Activated CD4-positive, alpha-beta T cell treated with anti-CD3 and anti-CD28 coated beads, Interleukin-2, amount 50 U/mL, for 4 hours (primary cell): ENCODE measurements around the gene NCKAP1.
"Not testable (repeated sequence)": the region's sequence is repeated elsewhere in the genome, so short reads cannot be mapped to it uniquely, and the experiment has no call there.

ENCODE experiments used
- DNase-seq, 2 experiments: peaks; one replicate each; pipeline ENCODE4 v3.0.0-alpha.2; 2020

The NCKAP1 gene

GRCh38 chr2:183037074-183037552, 1.1 kb downstream of the NCKAP1 start:
- DNase-seq: no peak

GRCh38 chr2:183035954-183036669, 2.1 kb downstream of the NCKAP1 start:
- no peak for DNase-seq

- DNase-seq: no peak
These were observed 2.8 kb downstream of the NCKAP1 start for GRCh38 chr2:183035298-183035953.

GRCh38 chr2:183034806-183035205, 3.5 kb downstream of the NCKAP1 start:
- no peak for DNase-seq

GRCh38 chr2:183033951-183034350, 4.3 kb downstream of the NCKAP1 start:
- no peak for DNase-seq

- DNase-seq: no peak
These were observed 6.1 kb downstream of the NCKAP1 start for GRCh38 chr2:183031911-183032794.

GRCh38 chr2:183029219-183029618, 9.0 kb downstream of the NCKAP1 start:
- DNase-seq: no peak

- DNase-seq: no peak
These were observed 10.1 kb downstream of the NCKAP1 start for GRCh38 chr2:183028108-183028507.

- no peak for DNase-seq
These were observed 10.8 kb downstream of the NCKAP1 start for GRCh38 chr2:183027443-183027842.

- DNase-seq: no peak
These were observed 11.8 kb downstream of the NCKAP1 start for GRCh38 chr2:183026424-183026823.

GRCh38 chr2:183025993-183026392, 12.3 kb downstream of the NCKAP1 start:
- no peak for DNase-seq

GRCh38 chr2:183024339-183025095, 13.7 kb downstream of the NCKAP1 start:
- no peak for DNase-seq

GRCh38 chr2:183022711-183023110, 15.5 kb downstream of the NCKAP1 start:
- DNase-seq: no peak

GRCh38 chr2:183021613-183022012, 16.6 kb downstream of the NCKAP1 start:
- no peak for DNase-seq

- no peak for DNase-seq
These were observed 18.4 kb downstream of the NCKAP1 start for GRCh38 chr2:183019718-183020442.

GRCh38 chr2:183017845-183018244, 20.4 kb downstream of the NCKAP1 start:
- not testable (repeated sequence) for DNase-seq

GRCh38 chr2:183014005-183014404, 24.3 kb downstream of the NCKAP1 start:
- no peak for DNase-seq

GRCh38 chr2:183011743-183012142, 26.5 kb downstream of the NCKAP1 start:
- no peak for DNase-seq

GRCh38 chr2:183010112-183010511, 28.1 kb downstream of the NCKAP1 start:
- no peak for DNase-seq

- no peak for DNase-seq
These were observed 28.9 kb downstream of the NCKAP1 start for GRCh38 chr2:183009249-183009899.

- DNase-seq: no peak
These were observed 36.3 kb downstream of the NCKAP1 start for GRCh38 chr2:183001948-183002347.
